Stimulated activated CD4-positive, alpha-beta T cell treated with anti-CD3 and anti-CD28 coated beads, Interleukin-12 subunit alpha, Interleukin-12 subunit beta, amount 100 ng/mL, for 24 hours (primary cell): ENCODE results near the gene STARD13.
"Not testable (repeated sequence)": the region's sequence is repeated elsewhere in the genome, so short reads cannot be mapped to it uniquely, and the experiment has no call there.

ENCODE experiments used
- DNase-seq, 2 experiments: peaks; one replicate each; pipeline ENCODE4 v3.0.0-alpha.2; 2020; ENCODE audit warnings: low read depth in 2 of 2

Gene STARD13

GRCh38 chr13:33257841-33258807 lies 27.4 kb downstream of the STARD13 start:
- no peak for DNase-seq

GRCh38 chr13:33256148-33256840 lies 29.3 kb downstream of the STARD13 start:
- DNase-seq: no peak

- no peak for DNase-seq
These were observed 33.4 kb downstream of the STARD13 start for GRCh38 chr13:33252135-33252534.

- DNase-seq: no peak
These were observed 34.4 kb downstream of the STARD13 start for GRCh38 chr13:33251131-33251661.

- no peak for DNase-seq
These were observed 34.9 kb downstream of the STARD13 start for GRCh38 chr13:33250609-33251008.

- DNase-seq: no peak
These were observed 35.7 kb downstream of the STARD13 start for GRCh38 chr13:33249894-33250293.

GRCh38 chr13:33249066-33249465 lies 36.5 kb downstream of the STARD13 start:
- no peak for DNase-seq

- DNase-seq: no peak
These were observed 39.9 kb downstream of the STARD13 start for GRCh38 chr13:33245505-33246158.

GRCh38 chr13:33244907-33245287 lies 40.7 kb downstream of the STARD13 start:
- no peak for DNase-seq

- DNase-seq: no peak
These were observed 41.2 kb downstream of the STARD13 start for GRCh38 chr13:33244210-33244906.

GRCh38 chr13:33242984-33243617 lies 42.5 kb downstream of the STARD13 start:
- DNase-seq: no peak

- DNase-seq: not testable (repeated sequence)
These were observed 43.2 kb downstream of the STARD13 start for GRCh38 chr13:33242372-33242771.

- DNase-seq: no peak
These were observed 49.5 kb downstream of the STARD13 start for GRCh38 chr13:33236021-33236420.

- no peak for DNase-seq
These were observed 50.0 kb downstream of the STARD13 start for GRCh38 chr13:33235564-33235963.

GRCh38 chr13:33235078-33235477 lies 50.5 kb downstream of the STARD13 start:
- no peak for DNase-seq

GRCh38 chr13:33233547-33233946 lies 52.0 kb downstream of the STARD13 start:
- DNase-seq: no peak

- no peak for DNase-seq
These were observed 52.7 kb downstream of the STARD13 start for GRCh38 chr13:33232883-33233282.

- DNase-seq: no peak
These were observed 54.2 kb downstream of the STARD13 start for GRCh38 chr13:33231339-33231738.

GRCh38 chr13:33230178-33230881 lies 55.2 kb downstream of the STARD13 start:
- DNase-seq: no peak

GRCh38 chr13:33229446-33230177 lies 55.9 kb downstream of the STARD13 start:
- DNase-seq: no peak
